Tibial nerve (tissue), 4 donors: ENCODE measurements around the gene C1orf174. TPM values are rescaled to one million over a fixed set of nuclear protein-coding genes. Genes with fewer than 3 reads are reported as not detected.

Source experiments
- DNase-seq, 2 donors: peaks; one replicate each; pipeline ENCODE4 v3.0.0-alpha.2; 2019; ENCODE audit warnings: low spot score in 2 of 2
- H3K27ac ChIP-seq, 4 donors: fragments of 200-600 bp; sonication (generic) in 3 of 4; one replicate each; pipeline ENCODE4 v1.5.1; 2017 to 2019; ENCODE audit warnings: mild to moderate bottlenecking in 1 of 4
- H3K27me3 ChIP-seq, 2 donors: fragments of 200-600 bp; sonication (generic) in 1 of 2; one replicate each; pipeline versions ENCODE4 v1.5.1 to v1.6.0; 2017 to 2019
- H3K36me3 ChIP-seq, 3 donors: fragments of 200-600 bp; sonication (generic); one replicate each; pipeline ENCODE4 v1.5.1; 2018 to 2019
- H3K4me1 ChIP-seq, 4 donors: fragments of 200-600 bp; sonication (generic) in 3 of 4; one replicate each; pipeline ENCODE4 v1.5.1; 2017 to 2019
- H3K4me3 ChIP-seq, 4 donors: fragments of 200-600 bp; sonication (generic) in 3 of 4; one replicate each; pipeline ENCODE4 v1.5.1; 2017 to 2019; ENCODE audit warnings: mild to moderate bottlenecking in 1 of 4, moderate library complexity in 1 of 4
- H3K9me3 ChIP-seq, 4 donors: fragments of 200-600 bp; sonication (generic) in 3 of 4; one replicate each; pipeline ENCODE4 v1.5.1; 2017 to 2019
- CTCF ChIP-seq, 5 experiments: fragments of 200-600 bp in 3 of 5; fragments of 450-650 bp in 2 of 5; sonication (generic) in 3 of 5; IDR thresholded peaks; one replicate each; pipeline ENCODE4 v1.5.1; 2016 to 2019; ENCODE audit warnings: antibody characterized with exemption in 5 of 5, mild to moderate bottlenecking in 3 of 5, moderate library complexity in 2 of 5
- EP300 ChIP-seq, 2 donors: sonication (generic); formaldehyde crosslinking; IDR thresholded peaks; one replicate each; pipeline ENCODE4 v1.6.1; 2017; ENCODE audit warnings: antibody characterized with exemption in 2 of 2, mild to moderate bottlenecking in 1 of 2
- POLR2A ChIP-seq, 2 donors: fragments of 450-650 bp; IDR thresholded peaks; one replicate each; pipeline ENCODE4 v1.6.1; 2017; ENCODE audit warnings: antibody characterized with exemption in 2 of 2, mild to moderate bottlenecking in 2 of 2, moderate library complexity in 2 of 2
- WGBS, 2 donors: methylation state at CpG; one replicate each; pipeline ENCODE4 v1.1.5; 2018; 5-methylcytosine and 5-hydroxymethylcytosine counted together
- total RNA-seq, 4 donors: library from RNA; depleted of rRNA; stranded (reverse); fragments of >200 nt; gene quantifications; one replicate each; pipeline ENCODE4 v1.1.0, GENCODE V29; 2016

Gene C1orf174
- total RNA-seq, 4 donors from 2014 or later = 18.2 to 24.6 (median 19.1) TPM

- DNase-seq = no peak
- Histone ChIP-seq H3K4me1 (no peaks in the 10 kb centered on the region), H3K27ac (no peak overlapping the region), H3K36me3 (peaks cover 0 to 98% (median 7%) of the 10 kb centered on the region in 3 donors), H3K4me3 (no peak overlapping the region), H3K9me3 (peaks cover 0 to 14% (median 2%) of the 10 kb centered on the region in 4 donors), H3K27me3 (no peaks in the 10 kb centered on the region)
- WGBS, 2 donors = 75 to 83% methylated on average over 8 to 9 of the region's 9 CpGs
- TF ChIP-seq POLR2A (IDR thresholded peaks at IDR 0.05) (no peak), EP300 (IDR thresholded peaks at IDR 0.05) (no peak), CTCF (IDR thresholded peaks at IDR 0.05) (no peak)
Measured at GRCh38 chr1:3879787-3880428, 20.2 kb downstream of the C1orf174 start.

DNA sequence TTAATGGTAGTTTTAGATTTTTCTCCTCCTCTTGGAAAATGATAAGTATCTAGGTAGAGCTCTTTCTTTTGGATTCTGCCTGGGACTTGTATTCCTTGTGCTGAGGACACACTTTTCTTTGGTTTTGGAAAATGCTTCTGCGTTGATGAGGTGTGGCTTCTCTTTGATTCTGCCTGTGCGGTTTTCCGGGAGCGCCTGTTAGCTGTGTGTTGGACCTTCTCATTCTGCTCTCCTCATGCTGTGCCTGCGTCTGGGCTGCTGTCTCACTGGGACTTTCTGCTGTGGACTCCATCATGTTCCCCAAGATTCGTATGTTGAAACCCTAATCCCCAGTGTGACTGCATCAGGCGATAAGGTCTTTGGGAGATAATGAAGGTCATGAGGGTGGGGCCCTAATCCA lies 21.0 kb downstream of the C1orf174 start:
- no peak overlapping the region for H3K27ac ChIP-seq
- 94 to 96% methylated on average over 7 of the region's 7 CpGs for WGBS, 2 donors
- H3K27me3 ChIP-seq = no peaks in the 10 kb centered on the region
- H3K9me3 ChIP-seq = peaks cover 0 to 14% (median 2%) of the 10 kb centered on the region in 4 donors
- no peak for DNase-seq
- TF ChIP-seq CTCF (IDR thresholded peaks at IDR 0.05) (no peak), POLR2A (IDR thresholded peaks at IDR 0.05) (no peak), EP300 (IDR thresholded peaks at IDR 0.05) (no peak)
- H3K36me3 ChIP-seq = peaks cover 0 to 96% (median 7%) of the 10 kb centered on the region in 3 donors
- H3K4me3 ChIP-seq = no peak overlapping the region
- H3K4me1 ChIP-seq = no peaks in the 10 kb centered on the region

DNA sequence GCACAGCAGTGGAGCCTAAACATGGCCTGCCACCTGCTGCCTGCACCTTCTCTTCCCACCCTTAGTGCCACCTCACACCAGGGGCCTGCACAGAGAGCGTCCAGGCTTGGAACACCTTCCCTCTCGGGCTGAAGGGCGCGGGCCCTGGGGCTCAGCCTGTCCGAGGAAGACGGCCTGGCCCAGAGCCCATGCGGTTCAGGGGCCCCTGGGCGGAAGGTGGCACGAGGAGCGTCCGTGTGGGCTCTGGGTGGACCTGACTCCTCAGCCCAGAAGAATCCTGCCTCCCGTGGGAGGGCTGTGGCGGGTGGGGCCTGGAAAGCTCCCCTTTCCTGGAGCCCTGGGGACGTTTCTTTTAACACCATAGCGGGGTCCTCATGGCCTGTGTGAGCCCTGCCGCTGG lies 23.4 kb downstream of the C1orf174 start:
- 86% methylated on average over 16 of the region's 16 CpGs for WGBS, 2 donors
- DNase-seq = no peak

DNA sequence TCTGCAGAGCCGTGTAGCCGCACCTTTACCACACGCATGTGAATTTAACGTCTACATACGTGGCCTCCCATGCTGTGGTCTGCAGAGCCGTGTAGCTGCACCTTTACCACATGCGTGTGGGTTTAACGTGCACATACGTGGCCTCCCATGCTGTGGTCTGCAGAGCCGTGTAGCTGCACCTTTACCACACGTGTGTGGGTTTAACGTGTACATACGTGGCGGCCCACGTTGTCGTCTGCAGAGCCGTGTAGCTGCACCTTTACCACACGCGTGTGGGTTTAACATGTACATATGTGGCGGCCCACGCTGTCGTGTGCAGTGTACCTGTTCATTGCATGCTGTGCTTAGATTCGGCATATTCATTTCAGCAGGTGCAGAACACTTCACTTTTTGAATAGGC lies 25.3 kb downstream of the C1orf174 start:
- Histone ChIP-seq H3K4me1 (no peaks in the 10 kb centered on the region), H3K36me3 (peaks cover 0 to 98% (median 7%) of the 10 kb centered on the region in 3 donors), H3K27ac (no peak overlapping the region), H3K9me3 (peaks cover 0 to 14% (median 2%) of the 10 kb centered on the region in 4 donors), H3K4me3 (no peak overlapping the region), H3K27me3 (no peaks in the 10 kb centered on the region)
- TF ChIP-seq POLR2A (IDR thresholded peaks at IDR 0.05) (no peak), CTCF (IDR thresholded peaks at IDR 0.05) (no peak), EP300 (IDR thresholded peaks at IDR 0.05) (no peak)
- WGBS, 2 donors = 92 to 98% methylated on average over 23 of the region's 23 CpGs
- no peak for DNase-seq

More for the DNA sequence above, 23.4 kb downstream of the C1orf174 start:
- Histone ChIP-seq H3K27me3 (no peaks in the 10 kb centered on the region), H3K9me3 (peaks cover 0 to 14% (median 2%) of the 10 kb centered on the region in 4 donors), H3K27ac (no peak overlapping the region), H3K4me3 (no peak overlapping the region), H3K4me1 (no peaks in the 10 kb centered on the region), H3K36me3 (peaks cover 0 to 98% (median 7%) of the 10 kb centered on the region in 3 donors)
- no peak for TF ChIP-seq EP300 (IDR thresholded peaks at IDR 0.05)
- no peak for TF ChIP-seq CTCF (IDR thresholded peaks at IDR 0.05)

DNA sequence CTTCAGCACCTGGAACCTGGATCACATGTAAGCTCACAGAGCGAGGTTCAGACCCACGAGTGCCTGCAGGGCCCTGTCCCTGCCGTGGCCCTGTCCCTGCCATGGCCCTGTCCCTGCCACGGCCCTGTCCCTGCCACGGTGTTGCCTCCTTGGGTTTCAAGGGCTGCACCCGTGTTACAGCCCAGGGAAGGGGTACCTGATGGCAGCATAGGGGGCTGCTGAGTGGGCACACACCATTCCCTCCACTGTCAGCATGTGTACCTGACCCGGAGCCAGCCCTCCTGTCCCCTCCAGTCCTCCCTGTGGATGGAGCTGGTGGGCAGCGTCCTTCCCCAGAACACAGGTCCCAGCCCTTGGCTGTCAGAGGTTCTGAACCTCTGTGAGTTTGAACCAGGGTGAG lies 27.5 kb downstream of the C1orf174 start:
- H3K27ac ChIP-seq = no peak overlapping the region
- DNase-seq = no peak
- no peaks in the 10 kb centered on the region for H3K9me3 ChIP-seq
- H3K27me3 ChIP-seq = no peaks in the 10 kb centered on the region
- H3K4me1 ChIP-seq = no peaks in the 10 kb centered on the region
- TF ChIP-seq POLR2A (IDR thresholded peaks at IDR 0.05) (no peak), CTCF (IDR thresholded peaks at IDR 0.05) (no peak), EP300 (IDR thresholded peaks at IDR 0.05) (no peak)
- 86 to 90% methylated on average over 7 to 8 of the region's 8 CpGs for WGBS, 2 donors
- H3K4me3 ChIP-seq = no peak overlapping the region
- H3K36me3 ChIP-seq = peaks cover 0 to 98% (median 7%) of the 10 kb centered on the region in 3 donors
